ENCODE data around the gene OPRM1. TPM values are rescaled to one million over a fixed set of nuclear protein-coding genes. Genes with fewer than 3 reads are reported as not detected.

Gene OPRM1
- total RNA-seq, 2 experiments from 2014 or later = not detected

GRCh38 chr6:154096316-154096715 lies 57.3 kb downstream of the OPRM1 start:
- Mint-ChIP-seq H3K4me3 (no peak overlapping the region), H3K27me3 (no peaks in the 10 kb centered on the region), H3K27ac (no peak overlapping the region), H3K4me1 (no peaks in the 10 kb centered on the region), H3K36me3 (ENCODE audit: low read depth) (no peaks in the 10 kb centered on the region), H3K9me3 (no peaks in the 10 kb centered on the region)
- POLR2A ChIA-PET = no interaction called here
- CTCF ChIA-PET = no interaction called here
- DNase-seq = no peak

GRCh38 chr6:154096834-154097233 lies 57.8 kb downstream of the OPRM1 start:
- CTCF ChIA-PET = no interaction called here
- Mint-ChIP-seq H3K4me3 (no peak overlapping the region), H3K27ac (no peak overlapping the region), H3K9me3 (no peaks in the 10 kb centered on the region), H3K36me3 (ENCODE audit: low read depth) (no peaks in the 10 kb centered on the region), H3K4me1 (no peaks in the 10 kb centered on the region), H3K27me3 (no peaks in the 10 kb centered on the region)
- POLR2A ChIA-PET = no interaction called here
- no peak for DNase-seq

- POLR2A ChIA-PET = no interaction called here
- Mint-ChIP-seq H3K27me3 (no peaks in the 10 kb centered on the region), H3K36me3 (ENCODE audit: low read depth) (no peaks in the 10 kb centered on the region), H3K4me3 (no peak overlapping the region), H3K4me1 (no peaks in the 10 kb centered on the region), H3K27ac (no peak overlapping the region), H3K9me3 (no peaks in the 10 kb centered on the region)
- no peak for DNase-seq
- CTCF ChIA-PET = no interaction called here
Measured at GRCh38 chr6:154099211-154099610, 60.2 kb downstream of the OPRM1 start.

DNA sequence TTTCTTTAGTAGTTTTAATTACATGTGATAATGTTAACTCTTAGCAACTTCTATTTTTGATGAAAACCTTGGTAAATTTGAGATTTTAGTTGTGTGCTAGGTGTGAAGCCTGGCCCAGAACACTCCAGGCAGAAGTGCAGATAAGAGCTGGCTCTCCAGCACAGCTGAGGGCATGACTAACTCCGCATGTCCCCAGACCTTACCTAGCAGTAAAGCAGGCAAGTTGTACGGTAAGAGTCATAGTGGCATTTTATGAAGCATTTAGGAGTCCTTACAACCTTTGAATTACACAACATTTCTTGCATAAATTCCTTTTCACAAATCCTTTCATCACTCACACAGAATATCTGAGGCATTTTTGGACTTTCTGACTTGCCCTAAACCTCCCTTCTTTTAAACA lies 67.2 kb downstream of the OPRM1 start:
- POLR2A ChIA-PET = no interaction called here
- Mint-ChIP-seq H3K4me1 (no peaks in the 10 kb centered on the region), H3K27me3 (no peaks in the 10 kb centered on the region), H3K36me3 (ENCODE audit: low read depth) (no peaks in the 10 kb centered on the region), H3K9me3 (no peaks in the 10 kb centered on the region), H3K27ac (no peak overlapping the region), H3K4me3 (no peak overlapping the region)
- DNase-seq = no peak
- CTCF ChIA-PET = no interaction called here

DNA sequence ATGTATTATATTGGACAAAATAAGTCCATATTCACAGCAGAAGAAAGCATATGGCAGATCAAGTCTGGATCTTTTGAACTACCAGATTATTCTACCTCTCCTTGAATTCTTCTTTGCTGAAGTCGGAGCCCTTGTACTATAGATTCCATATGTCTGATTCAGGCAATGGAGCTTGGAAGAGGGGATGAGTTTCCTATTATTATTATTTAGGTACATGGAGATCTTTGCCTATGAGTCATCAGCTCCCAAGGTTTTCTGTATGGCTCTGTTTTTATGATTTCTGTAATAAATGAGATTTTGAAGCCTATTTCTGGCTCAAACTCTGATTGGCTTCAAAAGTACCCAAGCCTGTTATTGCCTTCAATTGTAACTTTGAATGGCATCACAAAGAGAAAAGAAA lies 72.0 kb downstream of the OPRM1 start:
- CTCF ChIA-PET = no interaction called here
- no peaks in the 10 kb centered on the region for H3K4me1 Mint-ChIP-seq
- no peak for DNase-seq
- H3K36me3 Mint-ChIP-seq (ENCODE audit: low read depth) = no peaks in the 10 kb centered on the region
- H3K27me3 Mint-ChIP-seq = no peaks in the 10 kb centered on the region
- H3K9me3 Mint-ChIP-seq = no peaks in the 10 kb centered on the region
- H3K4me3 Mint-ChIP-seq = no peak overlapping the region
- POLR2A ChIA-PET = no interaction called here
- H3K27ac Mint-ChIP-seq = no peak overlapping the region

DNA sequence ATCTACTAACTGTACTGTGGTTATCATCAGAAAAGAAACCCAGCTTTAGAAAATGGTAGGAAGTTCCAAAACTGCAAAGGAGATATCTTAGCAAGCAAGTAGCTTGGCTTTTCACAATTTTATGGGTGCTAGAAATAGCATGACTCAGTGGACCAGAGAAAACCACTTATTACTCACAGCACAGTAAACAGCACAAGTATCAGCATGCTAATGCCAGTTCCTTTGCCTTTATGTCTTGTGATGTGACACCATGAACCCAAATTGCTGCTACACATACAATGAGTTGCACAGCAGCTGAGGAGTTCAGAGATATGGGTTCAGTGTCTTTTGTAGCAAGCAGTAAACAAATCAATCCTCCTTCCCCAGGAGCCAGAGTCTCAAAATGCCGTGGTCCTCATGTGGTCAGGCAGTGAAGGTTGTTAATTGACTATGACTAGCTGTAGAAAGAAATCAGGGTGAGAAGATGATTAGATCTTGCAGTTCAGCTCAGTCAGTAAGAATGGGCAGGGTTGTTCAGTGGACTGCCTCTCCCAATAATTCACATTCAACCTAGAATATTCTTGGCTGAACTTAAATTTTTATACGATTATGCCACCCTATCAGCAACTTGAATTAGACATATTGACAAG lies 73.3 kb downstream of the OPRM1 start:
- Mint-ChIP-seq H3K27me3 (no peaks in the 10 kb centered on the region), H3K36me3 (ENCODE audit: low read depth) (no peaks in the 10 kb centered on the region), H3K9me3 (no peaks in the 10 kb centered on the region), H3K27ac (no peak overlapping the region), H3K4me3 (no peak overlapping the region), H3K4me1 (no peaks in the 10 kb centered on the region)
- CTCF ChIA-PET = no interaction called here
- DNase-seq = no peak
- POLR2A ChIA-PET = no interaction called here

DNA sequence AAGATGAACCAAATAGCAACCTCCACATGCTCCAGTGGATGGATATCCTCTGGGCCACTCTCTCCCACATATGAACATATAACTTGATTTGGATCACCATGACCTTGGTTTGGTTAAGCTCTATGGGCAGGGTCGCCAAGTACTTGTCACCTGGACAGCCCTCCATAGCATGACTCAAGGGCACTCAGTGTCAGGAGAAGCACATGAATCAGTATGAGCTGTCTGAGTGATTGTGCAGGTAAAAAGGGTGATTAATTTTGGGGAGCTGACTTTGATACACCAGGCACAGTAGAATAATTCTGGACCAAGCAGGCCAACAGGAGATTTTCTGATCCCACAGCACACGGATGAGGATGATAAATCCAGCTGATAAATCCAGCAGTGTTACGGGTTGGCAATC lies 74.4 kb downstream of the OPRM1 start:
- DNase-seq = no peak
- no peaks in the 10 kb centered on the region for H3K9me3 Mint-ChIP-seq
- CTCF ChIA-PET = no interaction called here
- H3K4me1 Mint-ChIP-seq = no peaks in the 10 kb centered on the region
- POLR2A ChIA-PET = no interaction called here
- no peaks in the 10 kb centered on the region for H3K27me3 Mint-ChIP-seq
- H3K27ac Mint-ChIP-seq = no peak overlapping the region
- H3K4me3 Mint-ChIP-seq = no peak overlapping the region
- H3K36me3 Mint-ChIP-seq (ENCODE audit: low read depth) = no peaks in the 10 kb centered on the region

DNA sequence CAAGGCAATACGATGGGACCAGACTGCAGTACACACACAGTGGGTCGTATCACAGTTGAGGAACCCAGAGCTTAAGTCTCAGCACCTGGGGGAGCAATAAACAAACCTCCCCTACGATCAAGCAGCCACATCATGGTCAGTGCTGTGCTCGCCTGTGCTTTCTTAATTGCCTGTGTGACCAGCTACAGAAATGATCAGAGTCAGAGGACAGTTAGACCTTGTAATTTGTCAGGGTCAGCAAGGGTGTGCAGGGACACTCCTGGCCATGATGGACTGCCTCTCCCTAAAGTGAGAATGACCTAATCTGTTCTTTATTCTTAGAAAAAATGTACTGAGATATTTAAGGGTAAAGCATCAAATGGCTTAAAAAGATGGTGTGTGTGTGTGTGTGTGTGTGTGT lies 78.4 kb downstream of the OPRM1 start:
- Mint-ChIP-seq H3K27me3 (peaks cover 5% of the 10 kb centered on the region), H3K36me3 (ENCODE audit: low read depth) (no peaks in the 10 kb centered on the region), H3K9me3 (no peaks in the 10 kb centered on the region), H3K4me1 (no peaks in the 10 kb centered on the region), H3K4me3 (no peak overlapping the region), H3K27ac (no peak overlapping the region)
- DNase-seq = no peak
- ChIA-PET POLR2A (no interaction called here), CTCF (no interaction called here)

DNA sequence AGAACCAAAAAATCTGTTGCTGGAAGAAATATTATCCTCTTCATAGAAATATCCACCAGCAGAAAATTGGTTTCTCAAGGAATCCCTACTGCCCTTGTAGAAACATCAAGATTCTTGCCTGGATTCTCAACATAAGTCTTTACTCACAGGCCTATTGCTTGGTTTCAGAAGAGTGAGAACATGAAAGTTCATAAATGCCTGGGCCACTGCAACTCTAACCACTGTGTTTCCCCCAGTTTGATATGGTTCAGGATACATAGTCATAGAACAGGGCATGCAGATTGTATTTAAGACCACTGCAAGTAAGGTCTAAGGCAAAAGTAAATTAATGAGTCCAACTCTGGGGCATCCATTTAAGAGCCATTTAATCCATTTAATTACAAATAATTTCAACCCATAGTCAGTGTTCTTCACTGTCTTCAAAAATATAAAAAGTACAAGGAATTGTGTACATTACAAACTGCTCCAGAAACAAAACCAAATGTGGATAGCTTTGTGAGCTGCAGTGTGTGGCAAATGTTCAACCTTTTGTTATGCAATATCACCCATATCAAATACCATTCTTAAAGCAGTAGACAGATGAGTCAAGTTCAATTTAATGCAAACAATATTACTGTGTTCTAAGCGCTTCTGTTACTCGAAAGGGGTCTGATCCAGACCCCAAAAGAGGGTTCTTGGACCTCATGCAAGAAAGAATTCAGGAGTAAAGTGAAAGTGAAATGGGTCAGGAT lies 83.3 kb downstream of the OPRM1 start:
- no peak for DNase-seq
- no peak overlapping the region for H3K4me3 Mint-ChIP-seq
- CTCF ChIA-PET = no interaction called here
- H3K27ac Mint-ChIP-seq = no peak overlapping the region
- no peaks in the 10 kb centered on the region for H3K4me1 Mint-ChIP-seq
- H3K27me3 Mint-ChIP-seq = peaks cover 5% of the 10 kb centered on the region
- POLR2A ChIA-PET = no interaction called here
- no peaks in the 10 kb centered on the region for H3K9me3 Mint-ChIP-seq
- no peaks in the 10 kb centered on the region for H3K36me3 Mint-ChIP-seq (ENCODE audit: low read depth)

DNA sequence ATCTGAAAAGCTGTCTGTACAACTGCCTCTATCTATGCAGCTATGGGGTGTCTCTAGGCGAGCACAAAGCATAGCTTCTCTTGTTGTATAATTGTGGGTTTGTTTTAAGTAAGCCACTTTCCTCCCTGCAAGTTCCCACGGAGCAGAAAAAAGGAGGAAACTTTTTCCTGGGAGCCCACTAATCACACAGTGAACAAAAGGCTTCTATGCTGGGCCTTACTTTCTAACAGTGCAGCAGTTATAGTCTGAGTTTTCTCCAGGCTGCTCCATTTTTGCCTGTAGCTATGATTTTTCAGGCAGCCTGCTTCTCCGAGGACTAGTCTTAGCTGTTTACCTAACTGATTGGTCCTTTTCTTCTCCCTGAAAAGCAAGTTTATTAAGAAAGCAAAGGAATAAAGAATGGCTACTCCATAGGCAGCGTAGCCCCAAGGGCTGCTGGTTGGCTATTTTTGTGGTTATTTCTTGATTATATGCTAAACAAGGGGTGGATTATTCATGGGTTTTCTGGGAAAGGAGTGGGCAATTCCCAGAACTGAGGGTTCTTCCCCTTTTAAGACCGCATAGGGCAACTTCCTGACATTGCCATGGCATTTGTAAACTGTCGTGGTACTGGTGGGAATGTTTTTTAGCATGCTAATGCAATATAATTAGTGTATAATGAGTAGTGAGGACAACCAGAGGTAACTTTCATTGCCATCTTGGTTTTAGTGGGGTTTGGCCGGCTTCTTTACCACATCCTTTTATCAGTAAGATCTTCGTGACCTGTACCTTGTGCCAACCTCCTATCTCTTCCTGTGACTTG lies 84.3 kb downstream of the OPRM1 start:
- POLR2A ChIA-PET = no interaction called here
- H3K4me1 Mint-ChIP-seq = no peaks in the 10 kb centered on the region
- DNase-seq = no peak
- H3K9me3 Mint-ChIP-seq = no peaks in the 10 kb centered on the region
- no peak overlapping the region for H3K27ac Mint-ChIP-seq
- peaks cover 5% of the 10 kb centered on the region for H3K27me3 Mint-ChIP-seq
- CTCF ChIA-PET = no interaction called here
- no peaks in the 10 kb centered on the region for H3K36me3 Mint-ChIP-seq (ENCODE audit: low read depth)
- no peak overlapping the region for H3K4me3 Mint-ChIP-seq

- ChIA-PET CTCF (no interaction called here), POLR2A (no interaction called here)
- no peaks in the 10 kb centered on the region for H3K27me3 Mint-ChIP-seq
- H3K4me3 Mint-ChIP-seq = no peak overlapping the region
- no peaks in the 10 kb centered on the region for H3K36me3 Mint-ChIP-seq (ENCODE audit: low read depth)
- H3K9me3 Mint-ChIP-seq = no peaks in the 10 kb centered on the region
- DNase-seq = no peak
- no peak overlapping the region for H3K27ac Mint-ChIP-seq
- no peaks in the 10 kb centered on the region for H3K4me1 Mint-ChIP-seq
Measured at GRCh38 chr6:154125421-154125820, 86.4 kb downstream of the OPRM1 start.

DNA sequence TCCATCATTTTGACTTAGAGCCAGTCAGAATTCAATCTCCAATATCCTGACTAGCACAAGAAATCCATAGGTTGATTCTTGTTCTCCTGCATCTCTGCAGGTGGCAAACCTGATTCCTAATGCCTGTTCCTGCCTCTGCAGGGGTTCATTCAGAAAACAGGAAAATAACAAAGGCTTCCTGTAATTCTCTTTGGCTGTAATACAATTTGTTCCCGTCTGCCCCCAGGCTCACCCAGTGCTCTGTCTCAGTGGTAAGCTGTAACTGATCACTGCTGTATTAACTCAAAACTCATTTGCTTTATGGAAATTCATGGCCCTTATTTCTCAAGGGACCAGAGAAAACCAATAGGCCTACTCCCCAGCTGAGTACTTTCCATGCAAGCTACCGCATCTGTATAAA lies 88.6 kb downstream of the OPRM1 start:
- Mint-ChIP-seq H3K4me1 (no peaks in the 10 kb centered on the region), H3K27me3 (no peaks in the 10 kb centered on the region), H3K9me3 (no peaks in the 10 kb centered on the region), H3K27ac (no peak overlapping the region), H3K4me3 (no peak overlapping the region), H3K36me3 (ENCODE audit: low read depth) (no peaks in the 10 kb centered on the region)
- ChIA-PET CTCF (no interaction called here), POLR2A (no interaction called here)
- no peak for DNase-seq

- ChIA-PET CTCF (no interaction called here), POLR2A (no interaction called here)
- H3K36me3 Mint-ChIP-seq (ENCODE audit: low read depth) = no peaks in the 10 kb centered on the region
- H3K27me3 Mint-ChIP-seq = no peaks in the 10 kb centered on the region
- no peak overlapping the region for H3K27ac Mint-ChIP-seq
- H3K9me3 Mint-ChIP-seq = no peaks in the 10 kb centered on the region
- no peak overlapping the region for H3K4me3 Mint-ChIP-seq
- no peaks in the 10 kb centered on the region for H3K4me1 Mint-ChIP-seq
- no peak for DNase-seq
Measured at GRCh38 chr6:154134471-154135147, 95.6 kb downstream of the OPRM1 start.

Measured in activated CD4-positive, alpha-beta memory T cell treated with anti-CD3 and anti-CD28 coated beads, Interleukin-2, amount 10 ng/mL, durations not matched to agents 7 days and 5 days (primary cell).